Peyer's patch (tissue), 4 donors: ENCODE data around the gene KRTCAP2. TPM values are rescaled to one million over a fixed set of nuclear protein-coding genes. Genes with fewer than 3 reads are reported as not detected.

Source experiments
- DNase-seq, 3 donors: peaks; one replicate each; pipeline ENCODE4 v3.0.0-alpha.2; 2017 to 2019
- H3K27ac ChIP-seq, 4 donors: fragments of 200-600 bp; sonication (generic); one replicate each; pipeline ENCODE4 v1.5.1; 2016 to 2019
- H3K27me3 ChIP-seq, 2 donors: fragments of 200-600 bp; sonication (generic); one replicate each; pipeline ENCODE4 v1.5.1; 2019
- H3K36me3 ChIP-seq, 3 donors: fragments of 200-600 bp; sonication (generic); one replicate each; pipeline ENCODE4 v1.5.1; 2016 to 2019
- H3K4me1 ChIP-seq, 4 donors: fragments of 200-600 bp; sonication (generic); one replicate each; pipeline ENCODE4 v1.5.1; 2016 to 2019
- H3K4me3 ChIP-seq, 4 donors: fragments of 200-600 bp; sonication (generic); 1 replicate in 3 of 4; 2 replicates in 1 of 4; pipeline ENCODE4 v1.5.1; 2016 to 2019; ENCODE audit warnings: mild to moderate bottlenecking in 1 of 4
- H3K9me3 ChIP-seq, 4 donors: fragments of 200-600 bp; sonication (generic); one replicate each; pipeline ENCODE4 v1.5.1; 2016 to 2019; ENCODE audit warnings: mild to moderate bottlenecking in 1 of 4
- POLR2A ChIP-seq, 2 donors: fragments of 450-650 bp; IDR thresholded peaks; one replicate each; pipeline ENCODE4 v1.5.1; 2017; ENCODE audit warnings: antibody characterized with exemption in 2 of 2, mild to moderate bottlenecking in 2 of 2, moderate library complexity in 2 of 2
- total RNA-seq, 4 donors: library from RNA; depleted of rRNA; stranded (reverse); fragments of >200 nt; gene quantifications; one replicate each; pipeline ENCODE4 v1.1.0, GENCODE V29; 2016
- TF ChIP-seq, protein P1 (sequence below), 6 experiments: fragments of 450-650 bp in 4 of 6; fragments of 200-600 bp in 2 of 6; sonication (generic) in 1 of 6; IDR thresholded peaks; one replicate each; pipeline ENCODE4 v1.5.1; 2017 to 2019; ENCODE audit warnings: antibody characterized with exemption in 6 of 6, mild to moderate bottlenecking in 3 of 6, moderate library complexity in 1 of 6

KRTCAP2 gene
- total RNA-seq, 4 donors from 2014 or later, result 111 to 137 (median 117) TPM

- Histone ChIP-seq H3K4me3 (peak overlapping the region; percentile 51 to 69 (median 64)), H3K27me3 (no peaks in the 10 kb centered on the region), H3K27ac (peak overlapping the region; percentile 58 to 98 (median 92)), H3K4me1 (peaks cover 6 to 24% (median 15%) of the 10 kb centered on the region in 4 donors), H3K36me3 (peaks cover 0 to 6% (median 0%) of the 10 kb centered on the region in 3 donors), H3K9me3 (no peaks in the 10 kb centered on the region)
- TF ChIP-seq, protein P1, sequence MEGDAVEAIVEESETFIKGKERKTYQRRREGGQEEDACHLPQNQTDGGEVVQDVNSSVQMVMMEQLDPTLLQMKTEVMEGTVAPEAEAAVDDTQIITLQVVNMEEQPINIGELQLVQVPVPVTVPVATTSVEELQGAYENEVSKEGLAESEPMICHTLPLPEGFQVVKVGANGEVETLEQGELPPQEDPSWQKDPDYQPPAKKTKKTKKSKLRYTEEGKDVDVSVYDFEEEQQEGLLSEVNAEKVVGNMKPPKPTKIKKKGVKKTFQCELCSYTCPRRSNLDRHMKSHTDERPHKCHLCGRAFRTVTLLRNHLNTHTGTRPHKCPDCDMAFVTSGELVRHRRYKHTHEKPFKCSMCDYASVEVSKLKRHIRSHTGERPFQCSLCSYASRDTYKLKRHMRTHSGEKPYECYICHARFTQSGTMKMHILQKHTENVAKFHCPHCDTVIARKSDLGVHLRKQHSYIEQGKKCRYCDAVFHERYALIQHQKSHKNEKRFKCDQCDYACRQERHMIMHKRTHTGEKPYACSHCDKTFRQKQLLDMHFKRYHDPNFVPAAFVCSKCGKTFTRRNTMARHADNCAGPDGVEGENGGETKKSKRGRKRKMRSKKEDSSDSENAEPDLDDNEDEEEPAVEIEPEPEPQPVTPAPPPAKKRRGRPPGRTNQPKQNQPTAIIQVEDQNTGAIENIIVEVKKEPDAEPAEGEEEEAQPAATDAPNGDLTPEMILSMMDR (IDR thresholded peaks at IDR 0.05), result peak in 1 of 6 experiments; percentile 2
- TF ChIP-seq POLR2A (IDR thresholded peaks at IDR 0.05), result no peak
- peak in 2 of 3 donors; percentile 58 to 80 for DNase-seq
Measured at GRCh38 chr1:155126556-155127104, 46.5 kb downstream of the KRTCAP2 start.

DNA sequence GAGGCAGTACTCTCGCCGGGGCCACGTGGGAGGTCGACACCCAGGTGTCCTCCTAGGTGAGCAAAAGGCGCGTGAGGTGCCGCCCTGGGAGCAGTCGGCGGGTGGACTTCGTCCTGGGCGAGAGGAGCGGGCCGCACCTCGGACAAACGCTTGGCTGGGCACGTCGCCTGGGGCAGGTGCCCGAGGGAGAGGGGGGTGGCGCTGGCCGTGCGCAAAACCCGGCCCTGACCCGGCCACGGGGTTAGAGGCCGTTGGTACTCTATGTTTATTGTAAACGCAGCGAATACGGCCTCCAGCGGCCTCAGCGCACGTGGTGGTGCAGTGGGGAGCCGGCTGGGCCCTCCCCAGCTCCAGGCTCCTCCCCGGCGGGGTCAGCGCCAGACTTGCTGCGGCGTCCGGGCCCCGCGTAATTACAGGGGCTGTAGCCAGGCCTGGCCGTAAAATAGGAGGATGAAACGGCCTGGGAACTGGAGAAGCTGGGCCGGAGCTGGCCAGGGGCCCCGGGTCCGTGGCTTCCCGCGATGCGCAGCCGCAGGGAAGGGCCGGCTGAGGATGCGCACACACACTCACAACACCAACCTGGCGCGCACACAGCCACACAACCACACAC lies 47.1 kb downstream of the KRTCAP2 start:
- peaks cover 6 to 24% (median 15%) of the 10 kb centered on the region in 4 donors for H3K4me1 ChIP-seq
- H3K4me3 ChIP-seq, result peak overlapping the region; percentile 51 to 69 (median 64)
- peak in 2 of 3 donors; percentile 92 to 97 for DNase-seq

DNA sequence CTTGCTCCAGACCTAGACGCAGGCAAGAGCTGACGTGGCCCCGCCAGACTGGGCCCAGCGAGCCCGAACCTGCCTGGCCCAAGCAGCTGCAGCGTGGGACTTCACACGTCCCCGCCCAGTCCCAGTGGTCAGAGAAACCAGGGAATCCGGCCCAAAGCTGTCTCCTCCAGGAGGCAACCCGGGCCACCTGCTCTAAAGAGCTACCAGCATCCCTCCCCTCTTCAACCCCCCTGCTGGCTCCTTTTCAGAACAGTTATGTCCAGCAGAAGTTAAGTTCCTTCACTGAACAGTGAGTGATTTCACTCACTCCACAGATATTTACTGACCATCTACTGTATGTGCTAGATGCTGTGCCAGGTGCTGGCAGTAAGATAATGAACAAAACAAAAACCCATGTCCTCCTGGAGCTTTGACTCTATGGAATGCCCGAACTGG lies 47.6 kb downstream of the KRTCAP2 start:
- H3K4me1 ChIP-seq, result peaks cover 6 to 24% (median 15%) of the 10 kb centered on the region in 4 donors

More for the DNA sequence above, 47.1 kb downstream of the KRTCAP2 start:
- Histone ChIP-seq H3K9me3 (no peaks in the 10 kb centered on the region), H3K27me3 (no peaks in the 10 kb centered on the region), H3K36me3 (peaks cover 0 to 1% (median 0%) of the 10 kb centered on the region in 3 donors), H3K27ac (peak overlapping the region in 3 of 4 donors; percentile 87 to 98 (median 98))
- TF ChIP-seq POLR2A (IDR thresholded peaks at IDR 0.05), result peak in 1 of 2 donors; percentile 56
- TF ChIP-seq, protein P1 (IDR thresholded peaks at IDR 0.05), result no peak

DNA sequence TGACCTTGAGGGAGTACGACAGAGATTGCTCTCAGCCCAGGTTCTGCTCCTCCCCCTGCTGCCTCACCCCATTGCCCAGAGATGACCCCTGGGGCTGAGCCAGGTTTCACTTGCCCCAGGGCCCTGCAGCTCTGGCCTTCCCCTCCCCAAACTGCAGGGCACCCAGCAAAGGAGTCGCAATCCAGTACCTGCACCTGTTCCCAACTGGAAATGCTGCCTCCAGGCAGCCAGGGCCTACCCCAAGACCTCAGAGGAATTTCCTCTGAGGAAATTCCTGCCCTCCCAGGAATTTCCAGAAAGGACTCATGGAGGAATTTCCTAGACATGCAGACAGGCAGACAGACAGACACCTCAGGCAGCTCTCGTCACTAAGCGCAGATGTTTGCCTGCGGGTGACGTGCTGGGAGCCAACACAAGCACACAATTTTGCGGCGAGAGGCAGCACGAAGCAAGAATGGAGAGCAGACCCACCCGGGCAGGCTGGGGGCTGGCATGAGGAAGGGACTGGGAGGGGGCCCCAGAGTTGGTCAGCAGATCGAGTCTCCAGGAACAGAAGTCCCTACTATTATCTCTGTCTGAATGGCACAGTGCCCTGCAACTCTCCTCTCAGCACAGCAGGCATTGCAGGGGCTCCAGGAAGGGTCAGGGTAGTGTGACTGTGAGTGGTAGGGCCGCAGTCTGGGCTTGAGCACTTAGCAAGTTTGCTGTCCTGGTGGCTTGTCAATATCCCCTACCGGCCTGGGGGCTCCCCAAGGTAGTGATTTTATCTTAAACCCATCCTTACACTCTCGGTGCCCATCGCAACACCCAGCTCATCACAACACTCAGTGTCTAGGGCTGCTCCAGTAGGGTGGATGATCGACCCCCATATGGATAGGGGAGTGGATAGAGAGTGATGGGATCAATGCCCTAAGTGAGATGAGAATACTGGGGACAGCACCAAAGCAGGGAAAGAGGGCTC lies 48.3 kb downstream of the KRTCAP2 start:
- H3K27me3 ChIP-seq, result no peaks in the 10 kb centered on the region
- no peak overlapping the region for H3K4me3 ChIP-seq
- no peak for TF ChIP-seq POLR2A (IDR thresholded peaks at IDR 0.05)
- peak in 1 of 3 donors; percentile 65 for DNase-seq
- no peaks in the 10 kb centered on the region for H3K36me3 ChIP-seq
- H3K4me1 ChIP-seq, result peaks cover 6 to 24% (median 15%) of the 10 kb centered on the region in 4 donors
- H3K9me3 ChIP-seq, result no peaks in the 10 kb centered on the region
- peak overlapping the region in 3 of 4 donors; percentile 87 to 98 (median 98) for H3K27ac ChIP-seq

More for the DNA sequence above, 47.6 kb downstream of the KRTCAP2 start:
- DNase-seq, result peak in 1 of 3 donors; percentile 61
- Histone ChIP-seq H3K4me3 (no peak overlapping the region), H3K27ac (peak overlapping the region in 3 of 4 donors; percentile 87 to 98 (median 98)), H3K9me3 (no peaks in the 10 kb centered on the region), H3K36me3 (no peaks in the 10 kb centered on the region), H3K27me3 (no peaks in the 10 kb centered on the region)
- TF ChIP-seq, protein P1 (IDR thresholded peaks at IDR 0.05), result peak in 1 of 6 experiments; percentile 21
- TF ChIP-seq POLR2A (IDR thresholded peaks at IDR 0.05), result no peak

DNA sequence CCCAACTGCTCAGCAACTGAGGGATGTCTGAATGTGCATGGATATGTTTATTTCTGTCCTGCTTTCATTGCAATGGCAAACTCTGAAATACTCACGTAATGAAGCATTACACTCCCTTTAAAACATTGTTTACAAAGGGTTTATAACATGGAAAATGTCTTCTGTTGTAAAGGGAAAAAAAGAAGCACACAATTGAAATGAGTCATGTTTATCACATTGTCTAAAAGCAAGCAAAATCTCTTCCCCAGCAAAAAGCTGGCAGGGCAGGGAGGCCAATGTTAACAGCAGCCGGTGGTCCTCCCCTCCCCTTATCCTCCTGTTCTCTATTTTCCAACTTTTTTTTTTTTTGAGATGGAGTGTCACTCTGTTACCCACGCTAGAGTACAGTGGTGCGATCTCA lies 49.3 kb downstream of the KRTCAP2 start:
- no peaks in the 10 kb centered on the region for H3K36me3 ChIP-seq
- no peak for DNase-seq
- H3K4me1 ChIP-seq, result peaks cover 6 to 24% (median 14%) of the 10 kb centered on the region in 4 donors
- no peaks in the 10 kb centered on the region for H3K9me3 ChIP-seq
- TF ChIP-seq, protein P1 (IDR thresholded peaks at IDR 0.05), result no peak
- no peak for TF ChIP-seq POLR2A (IDR thresholded peaks at IDR 0.05)
- no peak overlapping the region for H3K4me3 ChIP-seq
- peak overlapping the region in 2 of 4 donors; percentile 98 for H3K27ac ChIP-seq
- no peaks in the 10 kb centered on the region for H3K27me3 ChIP-seq
